RWPE1 (cell line): ENCODE data around the gene DPH6.

ENCODE experiments used
- CTCF ChIA-PET: fragments of 350-600 bp; sonication (Branson Sonifier 250); formaldehyde crosslinking; extraction: SDS; loops from one replicate; lab custom pipeline; 2021; lab: Yijun Ruan, JAX
- POLR2A ChIA-PET: fragments of 400-600 bp; formaldehyde crosslinking; extraction: SDS; loops from one replicate; lab custom pipeline; 2020; ENCODE audit warnings: antibody characterized with exemption; ENCODE audit not compliant: low non-redundant PET; lab: Yijun Ruan, JAX
- DNase-seq: peaks from one replicate; pipeline ENCODE4 v3.0.0; 2012; ENCODE audit warnings: low spot score
- H3K27ac ChIP-seq: fragments of 450-650 bp; 2 replicates; pipeline ENCODE4 v1.5.1; 2017
- CTCF ChIP-seq: fragments of 450-650 bp; conservative IDR thresholded peaks from 2 replicates; pipeline ENCODE4 v1.5.1; 2017; ENCODE audit warnings: low read depth, mild to moderate bottlenecking

The DPH6 gene

GRCh38 chr15:35321926-35322325 lies 224.0 kb downstream of the DPH6 start:
- no peak overlapping the region for H3K27ac ChIP-seq
- ChIA-PET CTCF (no interaction called here), POLR2A (no interaction called here)
- no peak for DNase-seq
- TF ChIP-seq CTCF = no peak

- POLR2A ChIA-PET = no interaction called here
- CTCF ChIA-PET = interaction anchor here (0.5 to 0.7 kb wide), 3 partner anchors 37 to 1062 kb away, joined by 3 read pairs; no protein-coding TSS in a partner anchor
- TF ChIP-seq CTCF = no peak
- no peak for DNase-seq
- H3K27ac ChIP-seq = no peak overlapping the region
Measured at GRCh38 chr15:35320911-35321310, 225.1 kb downstream of the DPH6 start.
